Trophoblast cell (in vitro differentiated cells and primary cell): ENCODE results near the gene PIGL.
"Not testable (repeated sequence)": the region's sequence is repeated elsewhere in the genome, so short reads cannot be mapped to it uniquely, and the experiment has no call there.

Source experiments
- DNase-seq, 2 donors: peaks; one replicate each; pipeline ENCODE4 v3.0.0-alpha.2; 2016
- H2AFZ ChIP-seq: 2 replicates; pipeline ENCODE4 v1.6.1; 2013; ENCODE audit warnings: low read length, moderate library complexity, mild to moderate bottlenecking; ENCODE audit not compliant: insufficient read depth, poor library complexity
- H2AK5ac ChIP-seq: 2 replicates; pipeline ENCODE4 v1.6.1; 2013; ENCODE audit warnings: mild to moderate bottlenecking, low read length
- H2BK120ac ChIP-seq: 2 replicates; pipeline ENCODE4 v1.6.1; 2013; ENCODE audit warnings: low read length, mild to moderate bottlenecking, moderate library complexity; ENCODE audit not compliant: insufficient read depth, poor library complexity
- H2BK12ac ChIP-seq: 2 replicates; pipeline ENCODE4 v1.6.1; 2013; ENCODE audit warnings: mild to moderate bottlenecking, low read length, moderate library complexity
- H2BK5ac ChIP-seq: 2 replicates; pipeline ENCODE4 v1.6.1; 2013; ENCODE audit warnings: low read length, low read depth, moderate library complexity, mild to moderate bottlenecking; ENCODE audit not compliant: poor library complexity
- H3K14ac ChIP-seq: 2 replicates; pipeline ENCODE4 v1.6.1; 2013; ENCODE audit warnings: mild to moderate bottlenecking, low read length
- H3K18ac ChIP-seq: 2 replicates; pipeline ENCODE4 v1.6.1; 2013; ENCODE audit warnings: mild to moderate bottlenecking, low read length
- H3K23ac ChIP-seq: 2 replicates; pipeline ENCODE4 v1.6.1; 2013; ENCODE audit warnings: low read length
- H3K27ac ChIP-seq: 2 replicates; pipeline ENCODE4 v1.5.1; 2013; ENCODE audit warnings: low read depth, mild to moderate bottlenecking, inconsistent platforms, low read length, moderate library complexity
- H3K27me3 ChIP-seq: 2 replicates; pipeline ENCODE4 v1.6.1; 2013; ENCODE audit warnings: inconsistent platforms, mild to moderate bottlenecking, low read length, moderate library complexity; ENCODE audit not compliant: insufficient read depth
- H3K36me3 ChIP-seq, 2 experiments: 1 replicate in 1 of 2; 2 replicates in 1 of 2; pipeline ENCODE4 v1.6.1; 2013; ENCODE audit warnings: low read length in 2 of 2, mild to moderate bottlenecking in 2 of 2, moderate library complexity in 1 of 2; ENCODE audit not compliant: insufficient read depth in 2 of 2, control insufficient read depth in 1 of 2
- H3K4ac ChIP-seq: 2 replicates; pipeline ENCODE4 v1.6.1; 2013; ENCODE audit warnings: low read depth, mild to moderate bottlenecking, low read length, moderate library complexity
- H3K4me1 ChIP-seq, 2 experiments: 1 replicate in 1 of 2; 2 replicates in 1 of 2; pipeline ENCODE4 v1.6.1; 2013; ENCODE audit warnings: low read length in 2 of 2, mild to moderate bottlenecking in 2 of 2, moderate library complexity in 1 of 2; ENCODE audit not compliant: insufficient read depth in 2 of 2, control insufficient read depth in 1 of 2
- H3K4me2 ChIP-seq: 2 replicates; pipeline ENCODE4 v1.6.1; 2013; ENCODE audit warnings: inconsistent platforms, mild to moderate bottlenecking, low read length, moderate library complexity
- H3K4me3 ChIP-seq: 2 replicates; pipeline ENCODE4 v1.5.1; 2013; ENCODE audit warnings: mild to moderate bottlenecking, low read depth, low read length, inconsistent platforms
- H3K79me1 ChIP-seq: one replicate; pipeline ENCODE4 v1.6.1; 2013; ENCODE audit warnings: low read length
- H3K79me2 ChIP-seq: 2 replicates; pipeline ENCODE4 v1.6.1; 2013; ENCODE audit warnings: low read length, mild to moderate bottlenecking; ENCODE audit not compliant: control insufficient read depth, insufficient read depth, poor library complexity
- H3K9ac ChIP-seq: 2 replicates; pipeline ENCODE4 v1.6.1; 2013; ENCODE audit warnings: mild to moderate bottlenecking, low read length
- H3K9me3 ChIP-seq: 2 replicates; pipeline ENCODE4 v1.6.1; 2013; ENCODE audit warnings: low read depth, mild to moderate bottlenecking, control low read depth, inconsistent platforms, low read length; ENCODE audit not compliant: insufficient read depth
- H4K12ac ChIP-seq: 2 replicates; pipeline ENCODE4 v1.6.1; 2013; ENCODE audit warnings: low read depth, mild to moderate bottlenecking, low read length, moderate library complexity
- H4K8ac ChIP-seq: 2 replicates; pipeline ENCODE4 v1.6.1; 2013; ENCODE audit warnings: low read depth, mild to moderate bottlenecking, low read length, moderate library complexity
- H4K91ac ChIP-seq: one replicate; pipeline ENCODE4 v1.6.1; 2013; ENCODE audit warnings: low read depth, mild to moderate bottlenecking, low read length, moderate library complexity
- WGBS: extraction: QIAGEN DNeasy Blood & Tissue Kit; methylation state at CpG from one replicate; pipeline ENCODE4 v1.1.7; 2013; ENCODE audit warnings: missing lambda C conversion rate; ENCODE audit not compliant: insufficient read length, insufficient coverage; ENCODE audit errors: extremely low coverage; 5-methylcytosine and 5-hydroxymethylcytosine counted together

The PIGL gene

DNA sequence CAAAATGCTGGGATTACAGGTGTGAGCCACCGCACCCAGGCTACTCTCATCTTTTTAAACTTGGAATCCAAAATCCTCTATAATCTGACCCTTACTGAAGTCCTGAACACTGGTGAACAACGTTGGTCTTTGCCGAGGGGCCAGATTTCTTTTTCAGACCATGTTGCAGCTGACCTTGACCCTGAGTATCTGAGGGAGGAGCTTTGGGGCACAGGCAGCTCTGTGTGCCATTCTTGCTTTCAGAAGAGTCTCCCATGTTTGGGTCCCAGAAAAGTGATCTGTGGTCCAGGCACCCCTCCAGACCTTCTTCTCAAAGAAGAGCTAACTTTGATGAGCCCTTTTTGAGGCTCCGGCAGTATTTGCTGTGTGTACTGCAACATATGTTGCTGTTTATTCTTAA lies 85.8 kb downstream of the PIGL start:
- Histone ChIP-seq H3K4me1 (peaks cover 3 to 5% of the 10 kb centered on the region in 2 experiments), H4K12ac (no peak overlapping the region), H3K23ac (no peak overlapping the region), H2AK5ac (no peak overlapping the region), H3K18ac (no peak overlapping the region), H3K14ac (no peak overlapping the region), H2BK5ac (no peak overlapping the region), H2AFZ (no peak overlapping the region), H2BK120ac (no peak overlapping the region), H2BK12ac (no peak overlapping the region), H3K27me3 (no peaks in the 10 kb centered on the region), H3K9me3 (no peaks in the 10 kb centered on the region), H3K4me2 (no peak overlapping the region), H3K4ac (no peak overlapping the region), H3K79me1 (no peaks in the 10 kb centered on the region), H3K9ac (no peak overlapping the region), H4K8ac (no peak overlapping the region), H3K79me2 (no peaks in the 10 kb centered on the region), H3K27ac (no peak overlapping the region), H3K4me3 (no peak overlapping the region), H4K91ac (no peak overlapping the region), H3K36me3 (peaks cover 2 to 4% of the 10 kb centered on the region in 2 experiments)
- no CpG with 5 or more reads among the region's 4 CpGs for WGBS
- DNase-seq, result no peak

DNA sequence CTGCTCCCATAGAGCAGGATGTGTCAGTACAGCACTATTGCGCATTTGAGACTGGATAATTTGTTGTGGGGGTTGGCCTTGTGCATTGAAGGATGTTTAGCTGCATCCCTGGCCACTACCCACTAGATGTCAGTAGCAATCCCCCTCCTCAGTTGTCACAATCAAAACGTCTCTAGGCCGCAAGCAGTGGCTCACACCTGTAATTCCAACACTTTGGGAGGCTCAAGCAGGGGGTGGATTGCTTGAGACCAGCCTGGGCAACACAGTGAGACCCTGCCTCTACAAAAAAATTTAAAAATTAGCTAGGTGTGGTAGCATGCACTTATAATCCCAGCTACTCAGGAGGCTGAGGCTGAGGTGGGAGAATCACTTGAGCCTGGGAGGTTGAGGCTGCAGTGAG lies 87.8 kb downstream of the PIGL start:
- Histone ChIP-seq H4K8ac (no peak overlapping the region), H3K4ac (no peak overlapping the region), H2BK120ac (no peak overlapping the region), H3K27me3 (no peaks in the 10 kb centered on the region), H3K4me3 (no peak overlapping the region), H3K4me1 (peaks cover 3 to 5% of the 10 kb centered on the region in 2 experiments), H3K79me2 (no peaks in the 10 kb centered on the region), H3K23ac (no peak overlapping the region), H3K18ac (no peak overlapping the region), H2AK5ac (no peak overlapping the region), H3K4me2 (no peak overlapping the region), H4K12ac (no peak overlapping the region), H3K14ac (no peak overlapping the region), H2BK5ac (no peak overlapping the region), H3K9me3 (no peaks in the 10 kb centered on the region), H3K9ac (no peak overlapping the region), H2AFZ (no peak overlapping the region), H3K79me1 (no peaks in the 10 kb centered on the region), H3K36me3 (peaks cover 2 to 4% of the 10 kb centered on the region in 2 experiments), H2BK12ac (no peak overlapping the region), H4K91ac (no peak overlapping the region), H3K27ac (no peak overlapping the region)
- no CpG with 5 or more reads among the region's 3 CpGs for WGBS
- DNase-seq, result peak in 1 of 2 donors; percentile 18

DNA sequence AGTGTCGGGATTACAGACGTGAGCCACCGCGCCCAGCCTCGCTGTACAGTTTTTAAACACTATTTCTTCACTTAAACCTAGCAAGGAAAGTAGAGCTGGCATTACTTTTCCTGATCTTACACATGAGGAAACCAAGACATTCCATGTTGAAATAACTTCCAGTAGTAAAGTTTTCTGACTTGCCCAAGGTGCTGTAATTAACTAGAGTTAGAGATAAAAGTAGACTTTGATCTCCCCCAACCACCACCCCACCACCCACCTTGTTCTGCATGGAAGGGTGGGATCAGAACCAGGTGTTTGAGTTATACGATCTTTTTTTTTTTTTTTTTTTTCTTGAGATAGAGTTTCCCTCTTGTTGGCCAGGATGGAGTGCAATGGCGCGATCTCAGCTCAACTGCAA lies 89.2 kb downstream of the PIGL start:
- no peak overlapping the region for H3K18ac ChIP-seq
- no peak overlapping the region for H2BK5ac ChIP-seq
- no peak for DNase-seq
- H2AFZ ChIP-seq, result no peak overlapping the region
- no peak overlapping the region for H2BK12ac ChIP-seq
- no peak overlapping the region for H3K23ac ChIP-seq
- H2BK120ac ChIP-seq, result no peak overlapping the region
- H3K4me2 ChIP-seq, result no peak overlapping the region
- no peak overlapping the region for H3K9ac ChIP-seq
- H3K4me1 ChIP-seq, result peaks cover 3 to 5% of the 10 kb centered on the region in 2 experiments
- H3K14ac ChIP-seq, result no peak overlapping the region
- H3K9me3 ChIP-seq, result no peaks in the 10 kb centered on the region
- H2AK5ac ChIP-seq, result no peak overlapping the region
- peaks cover 2 to 4% of the 10 kb centered on the region in 2 experiments for H3K36me3 ChIP-seq
- no peak overlapping the region for H4K8ac ChIP-seq
- H4K12ac ChIP-seq, result no peak overlapping the region
- H3K79me2 ChIP-seq, result no peaks in the 10 kb centered on the region
- H3K27ac ChIP-seq, result no peak overlapping the region
- H3K79me1 ChIP-seq, result no peaks in the 10 kb centered on the region
- H3K4ac ChIP-seq, result no peak overlapping the region
- H3K4me3 ChIP-seq, result no peak overlapping the region
- WGBS, result no CpG with 5 or more reads among the region's 8 CpGs
- H3K27me3 ChIP-seq, result no peaks in the 10 kb centered on the region
- H4K91ac ChIP-seq, result no peak overlapping the region

DNA sequence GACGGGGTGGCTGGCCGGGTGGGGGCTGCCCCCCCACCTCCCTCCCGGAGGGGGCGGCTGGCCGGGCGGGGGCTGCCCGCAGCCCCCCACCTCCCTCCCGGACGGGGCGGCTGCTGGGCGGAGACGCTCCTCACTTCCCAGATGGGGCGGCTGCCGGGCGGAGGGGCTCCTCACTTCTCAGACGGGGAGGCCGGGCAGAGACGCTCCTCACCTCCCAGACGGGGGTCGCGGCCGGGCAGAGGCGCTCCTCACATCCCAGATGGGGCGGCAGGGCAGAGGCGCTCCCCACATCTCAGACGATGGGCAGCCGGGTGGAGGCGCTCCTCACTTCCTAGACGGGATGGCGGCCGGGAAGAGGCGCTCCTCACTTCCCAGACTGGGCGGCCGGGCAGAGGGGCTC lies 95.1 kb downstream of the PIGL start:
- not testable (repeated sequence) for H2AK5ac ChIP-seq, H2BK120ac ChIP-seq, H3K4me3 ChIP-seq, H3K79me1 ChIP-seq, H3K4me1 ChIP-seq, H3K36me3 ChIP-seq, H3K27ac ChIP-seq, H3K4me2 ChIP-seq, H4K8ac ChIP-seq, DNase-seq, H4K12ac ChIP-seq, H3K9ac ChIP-seq, H3K27me3 ChIP-seq, H3K79me2 ChIP-seq, H4K91ac ChIP-seq, H2BK5ac ChIP-seq, H3K18ac ChIP-seq, H3K23ac ChIP-seq, H2BK12ac ChIP-seq, H2AFZ ChIP-seq, H3K14ac ChIP-seq, H3K4ac ChIP-seq, H3K9me3 ChIP-seq
- no CpG with 5 or more reads among the region's 34 CpGs for WGBS
